ENCODE data around the gene SEMA3E.

DNA sequence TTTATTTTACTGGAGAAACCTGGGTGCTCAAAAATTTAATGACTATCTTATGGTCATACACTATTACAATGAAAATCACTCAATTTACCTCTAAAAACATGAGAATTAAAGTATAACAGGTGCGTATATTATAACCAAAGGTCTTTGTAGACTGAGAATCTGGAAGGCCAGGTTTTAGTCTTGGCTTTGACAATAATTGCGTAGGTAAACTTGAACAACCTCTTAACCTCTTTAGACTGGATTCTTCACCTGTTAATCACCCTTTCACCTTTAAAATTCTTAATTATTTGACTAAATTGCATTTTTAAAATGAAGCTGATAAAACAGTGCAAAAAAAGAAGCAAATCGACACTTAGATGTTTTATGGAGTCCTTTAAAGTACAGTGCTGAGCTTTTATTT lies 156.1 kb downstream of the SEMA3E start:
- TF ChIP-seq, protein P1, sequence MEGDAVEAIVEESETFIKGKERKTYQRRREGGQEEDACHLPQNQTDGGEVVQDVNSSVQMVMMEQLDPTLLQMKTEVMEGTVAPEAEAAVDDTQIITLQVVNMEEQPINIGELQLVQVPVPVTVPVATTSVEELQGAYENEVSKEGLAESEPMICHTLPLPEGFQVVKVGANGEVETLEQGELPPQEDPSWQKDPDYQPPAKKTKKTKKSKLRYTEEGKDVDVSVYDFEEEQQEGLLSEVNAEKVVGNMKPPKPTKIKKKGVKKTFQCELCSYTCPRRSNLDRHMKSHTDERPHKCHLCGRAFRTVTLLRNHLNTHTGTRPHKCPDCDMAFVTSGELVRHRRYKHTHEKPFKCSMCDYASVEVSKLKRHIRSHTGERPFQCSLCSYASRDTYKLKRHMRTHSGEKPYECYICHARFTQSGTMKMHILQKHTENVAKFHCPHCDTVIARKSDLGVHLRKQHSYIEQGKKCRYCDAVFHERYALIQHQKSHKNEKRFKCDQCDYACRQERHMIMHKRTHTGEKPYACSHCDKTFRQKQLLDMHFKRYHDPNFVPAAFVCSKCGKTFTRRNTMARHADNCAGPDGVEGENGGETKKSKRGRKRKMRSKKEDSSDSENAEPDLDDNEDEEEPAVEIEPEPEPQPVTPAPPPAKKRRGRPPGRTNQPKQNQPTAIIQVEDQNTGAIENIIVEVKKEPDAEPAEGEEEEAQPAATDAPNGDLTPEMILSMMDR (IDR thresholded peaks at IDR 0.05) = no peak
- TF ChIP-seq POLR2A (IDR thresholded peaks at IDR 0.05) = no peak
